GM18867 (cell line): ENCODE measurements around the gene HTR2A.
"Not testable (repeated sequence)": the region's sequence is repeated elsewhere in the genome, so short reads cannot be mapped to it uniquely, and the experiment has no call there.

Source experiments
- ATAC-seq: cut with Tn5 transposase; IDR thresholded peaks from one replicate; pipeline ENCODE4 v1.9.1; 2021; ENCODE audit warnings: mild to moderate bottlenecking, moderate library complexity; ENCODE audit not compliant: unreplicated experiment

The HTR2A gene

DNA sequence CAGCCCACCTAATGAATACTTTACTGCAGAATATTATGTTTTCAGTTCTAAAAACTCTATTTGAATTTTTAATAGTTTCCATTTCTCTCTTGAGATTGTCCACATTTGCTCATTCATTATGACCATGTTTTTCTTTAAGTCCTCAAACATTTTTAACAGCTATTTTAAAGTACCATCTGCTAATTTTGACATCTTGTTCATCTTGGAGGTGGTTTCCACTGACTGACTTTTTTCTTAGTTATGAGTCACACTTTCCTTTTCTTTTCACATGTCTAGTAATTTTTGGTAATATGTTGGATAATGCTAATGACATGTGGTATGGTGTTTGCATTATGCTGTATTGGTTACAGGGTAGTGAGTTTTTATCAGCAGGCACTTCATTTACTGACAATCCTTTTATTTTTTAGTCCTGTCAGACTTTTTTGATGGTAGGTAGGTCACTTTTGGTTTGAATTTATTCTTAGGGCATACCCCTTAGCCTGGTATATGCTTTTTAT, 84.5 kb downstream of the HTR2A start:
- no peak for ATAC-seq

DNA sequence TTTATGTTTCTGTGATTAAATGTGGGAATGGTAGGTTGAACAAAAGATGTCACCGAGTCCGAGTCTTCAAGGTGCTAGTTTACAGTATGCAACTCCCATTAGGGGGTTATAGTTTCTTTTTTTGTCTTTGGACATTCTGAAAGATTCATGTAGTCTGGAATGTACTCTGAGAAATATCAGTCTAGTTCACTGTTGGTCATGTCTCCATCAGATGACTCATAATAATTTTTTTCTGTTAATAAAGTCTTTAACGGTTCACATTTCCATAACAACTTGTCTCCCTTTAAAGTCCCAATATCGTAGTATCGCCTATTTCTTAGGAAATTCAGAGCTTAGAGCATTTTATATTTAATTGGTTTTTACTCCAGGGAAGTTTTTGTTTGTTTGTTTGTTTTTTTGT, 86.4 kb downstream of the HTR2A start:
- no peak for ATAC-seq

DNA sequence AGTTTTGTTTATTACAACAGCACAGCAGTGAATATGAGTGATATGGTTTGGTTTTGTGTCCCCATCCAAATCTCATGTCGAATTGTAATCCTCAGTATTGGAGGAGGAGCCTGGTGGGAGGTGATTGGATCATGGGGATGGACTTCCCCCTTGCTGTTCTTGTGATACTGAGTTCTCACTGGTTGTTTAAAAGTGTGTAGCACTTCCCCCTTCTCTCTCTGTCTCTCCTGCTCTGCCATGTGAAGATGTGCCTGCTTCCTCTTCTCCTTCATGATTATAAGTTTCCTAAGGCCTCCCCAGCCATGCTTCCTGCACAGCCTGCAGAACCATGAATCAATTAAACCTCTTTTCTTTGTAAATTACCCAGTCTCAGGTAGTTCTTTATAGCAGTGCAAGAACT, 91.9 kb downstream of the HTR2A start:
- ATAC-seq, result not testable (repeated sequence)

GRCh38 chr13:46804391-46804815, 92.5 kb downstream of the HTR2A start:
- ATAC-seq, result no peak

DNA sequence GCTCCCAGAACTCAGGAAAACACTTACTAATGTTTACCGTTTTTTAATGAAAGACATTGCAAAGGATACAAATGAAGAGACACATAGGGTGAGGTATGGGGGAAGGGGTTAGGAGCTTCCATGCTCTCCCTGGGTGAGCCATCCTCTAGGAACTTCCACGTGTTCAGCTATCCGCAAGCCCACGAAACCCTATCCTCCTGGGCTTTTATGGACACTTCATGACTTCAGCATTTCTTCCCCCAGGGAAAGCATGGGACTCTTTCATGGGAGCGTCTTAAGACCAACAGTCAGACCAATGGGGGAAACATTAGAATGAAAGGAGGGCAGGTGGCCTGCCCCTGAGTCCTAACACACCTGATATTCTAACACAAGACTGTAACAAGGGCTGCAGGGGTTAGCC, 93.3 kb downstream of the HTR2A start:
- ATAC-seq, result no peak

- ATAC-seq, result no peak
Measured at GRCh38 chr13:46801858-46802257, 95.0 kb downstream of the HTR2A start.

DNA sequence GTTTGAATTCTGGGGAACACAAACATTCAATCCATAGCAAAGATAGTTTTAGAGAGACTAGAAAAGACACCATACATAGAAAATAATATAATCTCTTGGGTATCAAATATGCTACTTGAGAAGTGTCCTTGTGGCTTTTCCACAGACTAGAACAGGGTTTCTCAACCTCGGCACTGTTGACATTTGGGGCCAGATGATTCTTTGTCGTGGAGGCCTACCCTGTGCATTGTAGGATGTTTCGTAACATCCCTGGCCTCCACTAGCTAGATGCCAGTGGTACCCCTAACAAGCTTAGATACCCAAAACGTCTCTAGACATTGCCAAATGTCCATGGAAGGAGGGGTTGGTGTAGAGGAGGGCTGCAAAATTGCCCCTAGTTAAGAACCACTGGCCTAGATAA, 97.7 kb downstream of the HTR2A start:
- no peak for ATAC-seq

DNA sequence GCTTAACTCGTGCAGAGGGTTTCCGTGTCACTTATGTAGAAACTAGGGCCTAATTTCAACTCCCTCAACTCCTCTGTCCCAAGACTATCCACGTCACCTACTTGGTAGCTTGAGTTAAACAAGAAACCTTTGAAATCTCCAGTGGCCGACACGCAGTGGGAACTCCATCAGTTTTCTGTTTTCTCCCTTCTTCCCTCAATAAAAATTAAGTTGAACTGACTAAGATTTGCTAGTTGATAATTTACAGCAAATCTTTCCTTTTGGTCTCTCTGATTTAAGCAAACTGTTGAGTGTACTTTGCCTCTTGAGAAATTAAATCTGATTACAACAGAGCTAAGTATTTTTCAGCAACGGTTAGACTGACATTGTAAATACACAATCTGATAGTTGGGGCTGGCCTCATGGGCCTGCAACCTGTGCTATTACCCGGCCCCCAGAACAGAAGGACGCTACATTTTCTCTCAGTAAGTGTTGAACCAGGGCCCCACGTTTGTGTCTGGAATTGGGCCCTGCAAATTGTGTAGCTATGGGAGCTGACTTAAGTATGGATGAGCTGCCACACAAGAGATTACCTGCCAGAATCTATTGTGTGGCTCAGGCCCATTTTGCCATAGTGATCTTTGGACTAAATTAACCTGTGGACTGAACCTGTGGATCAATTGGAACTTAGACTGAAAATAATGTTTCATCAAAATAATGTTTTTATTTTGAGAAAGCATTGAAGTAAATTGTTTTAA, 99.2 kb downstream of the HTR2A start:
- no peak for ATAC-seq

DNA sequence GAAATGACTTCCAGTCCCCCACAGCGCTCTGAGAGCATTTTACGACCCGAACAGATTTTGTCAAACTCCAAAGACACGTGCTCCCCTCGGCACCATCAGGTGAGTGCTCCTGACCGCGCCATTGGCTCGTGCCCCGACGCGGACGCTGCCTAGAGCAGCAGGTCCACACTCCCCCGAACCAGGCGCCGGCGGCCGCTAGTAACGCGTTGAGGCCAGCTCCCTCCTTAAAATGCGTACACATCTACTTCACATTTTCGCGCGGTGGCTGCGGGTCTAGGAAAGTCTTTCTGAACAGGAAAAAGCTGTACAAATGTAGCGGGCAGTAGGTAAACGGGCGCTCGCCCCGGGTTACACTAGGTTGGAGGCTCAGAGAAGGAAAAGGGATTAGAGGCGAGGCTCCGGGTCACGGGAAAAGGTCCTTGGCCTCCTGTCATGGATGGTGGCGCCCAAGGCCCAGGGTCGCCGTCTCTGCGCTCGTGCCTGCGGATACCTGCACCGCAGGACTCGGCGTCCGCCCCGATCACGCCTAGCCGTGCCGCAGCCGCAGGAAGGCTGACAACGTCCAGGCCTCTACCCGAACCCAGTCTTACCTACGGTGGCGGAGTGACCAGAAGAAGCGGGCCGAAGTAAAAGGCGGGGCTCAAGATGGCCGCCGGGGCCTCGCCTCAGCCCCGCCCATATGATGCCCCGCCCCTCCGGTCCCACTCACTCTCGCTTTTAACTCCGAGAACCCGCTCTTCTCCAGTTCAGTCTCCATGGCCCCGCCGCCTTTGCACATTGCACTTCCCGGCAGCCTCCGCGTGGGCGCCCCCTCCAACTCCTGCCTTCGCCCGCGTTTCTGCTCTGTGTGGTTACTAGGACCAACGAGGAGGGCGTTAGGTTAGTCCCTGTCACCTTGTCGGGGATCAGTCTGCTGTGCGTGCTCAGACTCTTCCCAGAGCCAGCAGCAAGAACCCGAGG, 100.1 kb downstream of the HTR2A start, which contains the start of gene ESD:
ESD (minus strand) TSS at position 647 of the 960 bp plus-strand sequence. CDS start 5,748 bp downstream, outside the sequence.
- ATAC-seq, result peak; percentile 90

DNA sequence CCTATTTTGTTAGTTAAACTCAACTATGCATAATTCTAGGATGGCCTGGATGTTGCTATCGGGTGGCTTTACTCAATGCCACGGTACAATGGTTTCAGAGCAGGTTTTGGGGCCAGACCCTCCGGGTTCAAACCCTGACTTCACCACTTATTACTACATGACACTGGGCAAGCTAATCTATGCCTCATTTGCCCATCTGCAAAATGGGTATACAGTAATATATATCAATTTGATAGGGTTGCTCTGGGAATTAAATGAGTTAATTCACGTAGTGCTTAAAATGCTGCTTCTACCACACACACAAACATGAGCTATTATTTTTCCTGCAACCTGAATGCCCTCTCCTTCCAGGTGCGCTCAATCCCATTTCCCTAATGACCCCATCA, 100.7 kb downstream of the HTR2A start:
- ATAC-seq, result no peak

- ATAC-seq, result no peak
Measured at GRCh38 chr13:46795321-46795720, 101.5 kb downstream of the HTR2A start.

DNA sequence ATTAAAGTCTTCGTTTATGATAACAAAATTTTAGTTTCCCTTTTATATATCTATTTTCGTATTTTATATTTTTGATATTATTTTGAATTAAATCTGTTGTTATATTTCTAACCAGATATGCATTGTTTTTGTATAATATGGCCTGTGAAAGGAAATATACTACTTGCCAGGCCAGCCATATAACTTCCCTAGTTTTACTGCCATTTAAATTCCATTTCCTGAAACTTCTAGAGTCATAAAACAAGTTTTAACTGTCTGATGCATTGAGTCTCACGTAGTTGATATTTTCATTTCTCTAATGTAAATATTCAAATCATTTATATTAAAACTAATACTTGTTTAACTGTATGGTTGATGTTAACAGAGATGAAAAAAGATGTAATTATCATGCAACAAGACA, 113.3 kb downstream of the HTR2A start:
- ATAC-seq, result no peak

GRCh38 chr13:46782691-46783090, 114.2 kb downstream of the HTR2A start:
- ATAC-seq, result no peak

DNA sequence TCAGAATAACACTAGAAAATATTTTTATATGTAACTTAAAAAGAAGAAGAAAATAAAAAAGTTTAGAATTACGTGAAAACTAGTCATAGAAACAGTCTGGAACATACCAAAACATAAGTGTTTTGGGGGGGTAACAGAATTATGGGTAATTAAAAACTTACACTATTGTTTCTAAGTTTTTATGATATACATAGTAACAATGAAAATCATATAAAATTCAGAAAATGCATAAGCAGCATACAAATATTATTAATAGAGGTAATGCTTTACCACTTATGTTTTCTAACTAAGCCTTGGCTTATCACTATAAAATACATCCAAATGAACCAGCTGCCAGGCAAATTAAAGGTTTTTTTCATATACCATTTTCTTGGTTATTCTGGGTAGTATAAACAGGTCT, 114.8 kb downstream of the HTR2A start:
- no peak for ATAC-seq
